NCI-H146 treated with DMSO at 0.1 percent for 48 hours (cell line): ENCODE data around the gene PDE4D.
"Not testable (repeated sequence)": the region's sequence is repeated elsewhere in the genome, so short reads cannot be mapped to it uniquely, and the experiment has no call there.

Experiments used
- DNase-seq: peaks from one replicate; lab custom pipeline; 2025; ENCODE audit not compliant: unreplicated experiment; lab: John Stamatoyannopoulos, UW

The PDE4D gene

DNA sequence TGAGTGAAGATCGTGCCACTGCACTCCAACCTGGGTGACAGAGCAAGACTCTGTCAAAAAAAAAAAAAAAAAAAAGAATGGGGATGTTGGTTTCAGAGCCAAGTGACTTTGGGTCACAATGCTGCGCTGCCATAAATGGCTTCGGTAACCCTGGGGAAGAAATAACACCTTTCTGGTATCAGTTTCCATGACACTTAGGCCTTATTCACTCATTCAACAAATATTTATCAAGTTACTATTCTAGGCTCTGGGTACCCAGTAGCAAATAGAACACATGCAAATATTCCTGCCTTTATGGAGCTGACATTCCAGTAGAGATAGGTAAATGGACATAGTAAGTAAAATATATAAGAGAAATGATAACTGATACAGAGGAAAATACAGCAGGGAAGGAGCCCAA, 454.2 kb downstream of the PDE4D start:
- DNase-seq, result no peak

DNA sequence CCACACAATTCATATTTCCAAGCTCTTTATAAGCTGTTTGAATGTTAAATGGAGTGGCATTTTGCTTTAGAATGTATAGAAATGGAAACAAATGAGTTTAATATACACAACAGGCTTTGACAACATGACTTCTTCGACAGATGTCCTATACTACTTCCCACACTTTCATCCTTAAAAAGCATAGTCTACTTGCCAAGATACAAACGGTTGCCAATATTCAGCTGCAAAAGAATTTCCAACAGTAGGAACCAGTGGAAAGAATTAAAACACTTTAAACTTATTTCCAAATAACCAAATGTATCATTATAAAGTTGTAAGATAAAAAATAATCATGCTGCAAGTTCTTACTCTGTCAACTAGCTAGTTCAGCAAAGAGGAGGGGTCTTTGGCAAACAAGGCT, 456.4 kb downstream of the PDE4D start:
- DNase-seq, result peak; percentile 34

DNA sequence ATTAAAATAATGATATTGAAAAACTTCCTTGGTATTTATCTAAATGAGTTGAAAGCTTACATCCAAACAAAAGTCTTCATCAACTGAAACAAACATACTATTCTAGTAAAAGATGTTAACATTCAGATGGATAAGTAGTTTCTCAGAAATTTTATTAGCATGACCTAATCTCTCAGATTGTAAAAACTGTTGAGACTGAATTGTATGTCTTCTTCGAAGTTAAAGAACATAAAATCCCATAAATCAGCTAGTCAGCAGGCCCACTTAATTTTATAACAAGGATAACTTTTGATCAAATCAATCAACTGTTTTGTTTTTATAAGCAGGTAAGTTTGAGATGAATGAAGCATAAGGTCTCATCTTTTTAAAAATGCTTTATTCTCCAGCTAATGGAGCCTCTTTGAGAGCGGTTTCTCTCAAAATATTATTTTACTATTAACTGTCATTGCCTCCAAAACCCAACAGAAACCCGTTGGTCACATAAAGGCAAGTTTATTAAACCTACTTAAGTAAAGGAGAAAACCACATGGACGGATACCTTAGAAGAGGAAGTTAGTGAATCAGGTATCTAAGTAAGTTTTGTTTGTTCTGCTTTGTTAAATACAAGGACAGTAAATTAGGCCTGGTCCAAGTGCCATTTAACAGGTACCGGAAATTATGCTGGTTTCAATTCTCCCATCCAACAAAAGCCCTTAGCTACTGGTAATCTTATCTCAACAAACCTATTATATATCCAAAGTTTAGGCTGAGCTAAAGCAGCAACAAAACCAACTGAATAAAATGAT, 457.0 kb downstream of the PDE4D start:
- DNase-seq, result peak; percentile 54

DNA sequence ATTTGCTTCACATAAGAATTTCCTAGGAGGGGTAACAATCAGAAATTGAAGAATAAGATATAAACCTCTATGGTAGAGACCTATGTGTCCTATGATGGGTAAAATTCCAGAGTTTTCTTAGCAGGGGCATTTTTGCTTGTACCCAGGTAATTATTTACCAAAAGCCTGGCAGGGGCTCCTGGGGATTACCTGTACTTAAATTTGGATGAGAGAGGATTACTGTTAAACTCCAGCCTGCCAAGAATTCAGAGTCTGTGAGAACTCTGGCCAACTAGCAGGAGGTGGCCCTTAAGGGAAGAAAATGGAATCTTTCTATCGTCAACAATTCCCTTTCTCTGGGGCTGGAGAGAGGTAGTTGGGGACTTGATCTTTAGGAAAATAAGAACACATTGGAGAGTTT, 460.4 kb downstream of the PDE4D start:
- no peak for DNase-seq

DNA sequence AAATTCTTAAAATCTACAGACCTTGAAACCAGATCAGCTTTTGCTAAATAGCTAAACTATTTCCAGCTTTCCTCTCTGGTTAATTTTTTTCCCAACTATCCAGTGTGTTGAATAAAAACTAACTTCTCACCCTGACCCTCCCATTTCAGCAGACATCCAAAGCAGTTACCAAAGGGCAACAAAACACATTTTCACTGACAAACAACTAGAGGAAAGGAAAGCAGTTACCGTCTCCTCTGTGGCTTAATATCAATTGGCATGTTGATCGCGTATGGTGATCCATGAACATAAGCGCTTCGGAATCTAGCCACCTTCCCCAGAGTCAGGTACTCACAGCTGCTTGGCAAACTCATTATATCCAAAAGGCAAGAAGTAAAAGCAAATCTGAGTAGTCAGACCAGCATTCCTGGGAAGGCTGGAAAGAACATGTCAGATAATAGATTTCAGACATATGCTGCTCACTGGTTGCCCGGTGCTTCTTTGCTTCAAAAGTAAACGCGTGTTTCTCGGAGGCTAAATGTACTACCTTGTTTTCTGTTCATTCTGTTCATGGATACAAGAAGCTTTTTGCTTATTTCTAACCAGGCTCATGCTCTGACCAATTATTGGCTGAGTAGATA, 463.4 kb downstream of the PDE4D start:
- DNase-seq, result no peak

DNA sequence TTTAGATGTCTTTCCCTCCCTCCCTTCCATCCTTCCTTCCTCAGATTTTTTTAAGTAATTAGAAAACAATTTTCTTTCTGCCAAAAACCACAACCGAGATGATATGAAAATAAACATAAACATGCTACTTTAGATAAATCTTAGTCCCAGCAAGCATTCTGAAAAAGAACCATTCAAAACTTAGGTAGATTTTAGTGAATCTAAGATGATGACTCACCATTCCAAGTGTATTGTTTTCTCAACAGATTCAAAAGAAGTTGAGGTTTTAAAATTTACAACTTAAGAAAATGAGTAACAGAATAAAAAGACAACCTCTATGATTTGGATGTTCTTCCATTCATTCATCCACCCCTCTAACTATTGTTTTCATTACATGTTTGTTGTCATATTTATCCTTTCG, 465.1 kb downstream of the PDE4D start:
- DNase-seq, result no peak

DNA sequence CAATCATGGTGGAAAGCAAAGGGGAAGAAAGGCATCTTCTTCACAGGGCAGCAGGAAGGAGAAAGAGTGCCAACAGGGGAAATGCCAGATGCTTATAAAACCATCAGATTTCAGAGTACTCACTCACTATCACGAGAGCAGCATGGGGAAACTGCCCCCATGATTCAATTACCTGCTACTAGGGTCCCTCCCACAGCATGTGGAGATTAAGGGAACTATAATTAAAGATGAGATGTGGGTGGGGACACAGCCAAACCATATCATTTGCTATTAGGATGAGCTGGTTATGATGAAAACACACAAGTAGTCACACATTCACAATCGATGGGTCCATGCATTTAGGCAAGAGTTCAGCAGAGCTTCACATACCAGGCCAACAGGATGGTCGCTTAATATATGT, 469.0 kb downstream of the PDE4D start:
- no peak for DNase-seq

DNA sequence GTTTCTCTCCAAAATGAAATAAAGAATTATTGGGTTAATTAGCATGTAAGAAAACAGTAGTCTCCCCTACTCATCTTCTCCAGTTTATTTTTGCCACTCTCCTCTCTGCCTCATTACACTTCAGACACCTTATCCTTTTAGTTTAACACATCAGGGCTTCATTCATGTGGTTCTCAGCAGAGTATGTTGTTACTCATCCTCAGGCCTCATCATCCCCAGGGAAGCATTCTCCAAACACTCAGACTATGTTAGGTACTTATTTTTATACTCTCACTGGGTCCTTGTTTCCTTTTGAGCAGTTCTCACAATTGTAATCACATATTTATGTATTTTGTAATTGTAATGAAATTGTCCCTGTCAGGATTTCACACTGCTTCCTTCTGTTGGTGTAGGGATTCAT, 470.5 kb downstream of the PDE4D start:
- DNase-seq, result no peak

DNA sequence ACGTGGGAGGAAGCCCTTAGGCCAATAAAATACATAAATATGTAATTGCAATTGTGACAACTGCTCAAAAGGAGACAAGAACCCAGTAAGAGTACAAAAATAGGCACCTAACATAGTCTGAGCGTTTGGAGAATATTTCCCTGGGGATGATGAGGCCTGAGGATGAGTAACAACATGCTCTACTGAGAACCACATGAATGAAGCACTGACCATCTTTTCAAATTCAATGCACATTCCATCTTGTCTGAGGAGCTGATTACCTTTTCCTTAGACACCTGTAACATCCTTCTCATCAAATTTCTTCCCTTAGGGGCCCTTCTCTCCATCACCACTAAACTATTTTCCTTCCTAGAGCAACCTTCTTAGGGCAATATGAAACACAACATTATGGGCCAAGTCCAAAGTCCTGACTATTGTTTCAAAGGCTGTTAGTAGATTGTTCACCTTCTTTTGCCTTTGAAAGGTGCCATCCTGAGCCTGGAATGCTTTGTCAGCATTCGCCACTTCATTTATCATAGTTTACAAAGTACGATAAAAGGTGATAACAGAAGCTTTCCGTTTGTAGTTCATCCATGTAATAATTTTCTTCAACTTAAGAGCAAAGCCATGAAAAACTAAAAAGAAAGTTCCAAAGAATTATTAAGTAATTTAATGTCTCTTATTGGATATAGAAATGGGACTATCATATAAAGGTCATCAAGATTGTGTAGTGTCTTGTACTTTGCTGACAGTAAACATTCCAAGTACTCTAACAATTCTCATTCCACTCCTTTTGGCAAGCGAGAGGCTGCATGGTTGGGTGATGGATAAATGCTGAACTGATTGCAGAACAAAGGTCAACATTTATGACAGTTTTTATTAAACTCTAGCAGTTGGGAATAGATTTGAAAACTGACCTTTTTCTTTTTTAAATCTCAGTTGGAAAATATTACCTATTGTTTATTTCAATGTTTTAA, 471.3 kb downstream of the PDE4D start:
- no peak for DNase-seq

DNA sequence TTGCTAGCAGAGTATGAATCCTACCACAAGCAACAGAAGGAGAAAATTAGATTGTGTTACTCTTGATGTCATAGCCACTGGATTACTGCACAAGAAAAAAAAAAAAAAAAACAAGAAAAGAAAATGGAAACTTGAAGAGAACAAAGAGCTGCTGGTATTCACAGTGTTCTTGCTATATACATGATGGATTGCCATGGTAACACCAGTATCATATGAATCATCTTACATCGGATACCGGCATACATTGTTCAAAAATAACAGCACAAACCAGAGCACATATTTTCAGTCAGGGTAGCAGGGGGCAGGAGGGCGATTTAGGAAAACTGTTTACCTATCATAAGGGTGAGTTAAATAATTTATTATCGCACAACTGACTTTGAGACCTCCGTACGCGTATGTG, 472.9 kb downstream of the PDE4D start:
- DNase-seq, result no peak

DNA sequence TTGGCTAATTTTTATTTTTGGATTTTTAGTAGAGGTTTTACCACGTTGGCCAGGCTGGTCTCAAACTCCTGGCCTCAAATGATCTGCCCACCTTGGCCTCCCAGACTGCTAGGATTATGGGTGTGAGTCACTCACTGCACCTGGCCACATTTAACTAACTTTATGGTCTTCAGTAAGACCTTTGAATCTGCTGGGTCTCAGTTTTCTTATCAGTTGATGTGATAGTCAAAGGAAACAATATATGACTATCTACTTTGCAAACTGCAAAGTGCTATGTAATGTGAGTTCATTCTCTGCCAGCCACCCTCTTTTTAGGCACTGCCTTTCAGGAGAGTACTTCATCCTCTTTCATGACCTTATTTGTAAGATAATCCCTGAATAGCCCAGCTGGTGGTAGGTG, 474.7 kb downstream of the PDE4D start:
- no peak for DNase-seq

DNA sequence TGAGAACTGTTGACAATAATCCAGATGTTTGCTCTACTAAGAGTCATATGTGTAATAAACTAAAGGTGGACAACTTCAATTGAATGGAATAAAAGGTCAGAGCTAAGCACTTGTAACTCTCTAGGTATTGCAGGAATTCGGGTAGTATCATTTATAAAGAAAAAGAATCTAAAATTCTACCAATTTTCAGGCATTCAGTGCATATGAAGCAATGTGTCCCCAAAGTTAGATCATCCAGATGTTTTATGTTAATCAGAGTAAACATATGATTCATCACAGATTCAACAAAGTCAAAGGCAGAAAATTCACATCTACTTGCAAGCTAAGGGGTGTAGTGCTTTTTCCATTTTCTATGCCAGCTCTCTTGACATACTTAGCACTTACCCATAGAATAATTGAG, 477.1 kb downstream of the PDE4D start:
- no peak for DNase-seq

DNA sequence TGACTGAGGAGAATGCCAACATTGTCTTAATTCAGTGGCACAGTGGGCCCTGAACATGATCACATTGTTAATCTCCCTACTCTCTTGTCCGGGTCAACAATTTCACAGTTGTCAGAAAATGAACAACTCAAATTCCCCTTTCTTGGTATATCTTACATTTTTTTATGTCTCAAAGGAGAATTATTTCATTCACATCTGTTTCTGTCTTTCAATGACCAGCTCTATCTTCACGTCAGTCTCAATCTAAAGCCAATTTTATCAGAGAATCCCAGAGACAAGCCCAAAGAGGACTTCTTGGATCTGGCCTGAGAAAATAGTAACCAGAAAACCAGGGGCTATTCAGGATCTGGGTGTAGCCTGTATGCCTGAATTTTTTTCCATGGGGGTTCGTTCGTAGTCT, 477.5 kb downstream of the PDE4D start:
- no peak for DNase-seq

DNA sequence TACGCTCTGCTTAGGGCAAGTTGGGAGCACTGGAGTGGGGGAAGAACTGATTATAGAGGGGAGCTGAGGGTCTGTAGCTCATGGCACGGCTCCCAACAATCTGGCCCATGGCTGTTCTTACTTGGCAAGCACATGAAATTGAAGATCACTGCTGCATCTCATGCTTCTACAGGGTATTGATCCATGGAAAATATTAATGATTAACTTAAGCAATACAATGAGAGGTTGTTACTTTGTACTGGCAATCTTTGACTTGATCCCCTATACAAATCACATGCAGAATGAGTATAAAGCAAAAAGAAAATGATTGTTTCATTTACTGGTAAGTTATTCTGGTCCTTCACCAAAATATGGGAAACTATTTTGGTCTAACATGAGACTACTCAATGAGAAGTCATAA, 481.1 kb downstream of the PDE4D start:
- DNase-seq, result no peak

DNA sequence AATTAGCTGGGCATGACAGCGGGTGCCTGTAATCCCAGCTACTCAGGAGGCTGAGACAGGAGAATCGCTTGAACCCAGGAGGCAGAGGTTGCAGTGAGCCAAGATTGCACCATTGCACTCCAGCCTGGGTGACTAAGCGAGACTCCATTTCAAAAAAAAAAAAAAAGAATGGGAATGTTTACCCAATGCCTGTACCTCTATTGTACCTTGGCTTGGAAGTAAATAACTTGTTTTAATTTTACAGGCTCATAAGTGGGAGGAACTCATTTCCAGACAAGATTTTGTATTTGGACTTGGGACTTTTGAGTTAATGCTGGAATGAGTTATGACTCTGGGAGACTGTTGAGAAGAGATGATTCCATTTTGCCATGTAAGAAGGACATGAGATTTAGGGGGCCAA, 484.5 kb downstream of the PDE4D start:
- not testable (repeated sequence) for DNase-seq

DNA sequence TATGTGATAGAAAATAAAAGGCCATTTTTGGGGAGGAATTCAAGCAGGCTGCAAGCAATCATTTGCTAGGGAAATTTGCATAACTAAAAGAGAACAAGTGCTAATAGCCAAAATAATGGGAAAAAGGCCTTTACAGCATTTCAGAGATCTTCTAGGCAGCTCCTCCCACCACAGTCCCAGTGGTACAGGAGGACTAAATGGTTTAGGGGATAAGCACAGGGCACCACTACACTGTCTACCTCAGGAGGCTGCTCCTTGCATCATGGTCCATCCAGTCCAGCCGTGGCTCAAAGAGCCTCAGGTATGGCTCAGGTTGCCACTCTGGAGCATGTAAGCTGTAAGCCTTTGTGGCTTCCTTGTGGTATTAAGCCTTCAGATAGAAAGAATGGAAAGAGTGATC, 485.6 kb downstream of the PDE4D start:
- no peak for DNase-seq

DNA sequence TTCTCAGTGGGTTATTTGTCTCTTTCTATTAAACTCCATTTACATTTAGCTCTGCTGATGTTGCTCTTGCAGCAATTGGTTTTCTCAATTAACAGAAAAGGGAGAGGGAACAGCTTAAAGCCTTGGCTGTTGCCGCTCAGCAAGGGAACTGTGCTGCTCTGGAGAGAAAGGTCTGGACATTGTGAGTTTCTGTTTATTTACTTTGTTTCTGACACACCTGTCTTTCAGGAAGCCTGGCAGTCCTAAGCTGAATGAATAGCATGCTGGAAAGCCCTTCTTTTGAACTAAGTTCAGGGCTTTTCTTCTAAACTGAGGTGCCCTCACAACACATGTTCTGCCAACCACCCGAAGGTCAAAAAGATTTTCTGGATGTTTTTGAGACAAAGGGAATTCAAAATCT, 491.9 kb downstream of the PDE4D start:
- DNase-seq, result peak; percentile 72

DNA sequence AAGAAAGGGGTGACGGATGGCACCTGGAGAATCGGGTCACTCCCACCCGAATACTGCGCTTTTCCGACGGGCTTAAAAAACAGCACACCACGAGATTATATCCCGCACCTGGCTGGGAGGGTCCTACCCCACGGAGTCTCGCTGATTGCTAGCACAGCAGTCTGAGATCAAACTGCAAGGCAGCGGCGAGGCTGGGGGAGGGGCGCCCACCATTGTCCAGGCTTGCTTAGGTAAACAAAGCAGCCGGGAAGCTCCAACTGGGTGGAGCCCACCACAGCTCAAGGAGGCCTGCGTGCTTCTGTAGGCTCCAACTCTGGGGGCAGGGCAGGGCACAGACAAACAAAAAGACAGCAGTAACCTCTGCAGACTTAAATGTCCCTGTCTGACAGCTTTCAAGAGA, 498.6 kb downstream of the PDE4D start:
- DNase-seq, result not testable (repeated sequence)

DNA sequence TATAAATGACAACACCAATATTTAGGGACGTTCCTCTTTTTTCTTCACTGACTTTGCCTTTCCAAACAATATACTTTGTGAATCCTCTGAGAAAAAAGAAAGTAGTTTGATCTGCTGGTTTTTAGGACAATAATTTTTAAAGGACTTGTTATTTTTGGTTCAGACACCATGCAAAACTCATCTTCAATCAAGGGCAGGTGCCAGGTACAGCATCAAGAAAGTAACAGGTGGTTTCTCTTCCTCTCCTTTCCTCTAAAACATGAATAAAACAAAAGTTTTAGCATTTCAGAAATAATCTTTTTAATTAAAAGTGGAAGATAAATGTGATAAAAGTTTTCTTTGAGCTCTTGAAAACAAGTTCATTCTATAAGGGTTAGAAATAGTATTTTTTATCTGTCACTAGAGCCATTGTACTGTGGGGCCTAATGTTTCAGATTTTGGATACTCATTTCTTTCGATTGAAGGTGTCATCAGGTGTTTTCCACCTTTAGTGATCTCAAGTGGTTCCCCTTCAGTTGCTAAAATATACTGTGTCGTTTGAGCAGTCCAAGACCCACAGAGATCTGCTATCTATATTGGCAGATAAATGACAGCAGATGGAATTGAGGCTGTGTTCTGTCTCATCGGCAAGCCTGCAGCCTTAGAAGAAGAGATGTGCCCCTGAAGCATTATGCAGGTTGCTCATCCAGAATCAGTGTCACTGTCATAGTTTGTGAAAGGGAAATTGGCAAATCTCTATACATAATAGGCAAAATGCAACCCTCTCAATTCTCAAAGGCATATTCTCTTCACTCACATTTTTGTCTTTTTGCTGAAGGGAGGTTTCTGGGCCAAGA, 499.7 kb downstream of the PDE4D start:
- no peak for DNase-seq

DNA sequence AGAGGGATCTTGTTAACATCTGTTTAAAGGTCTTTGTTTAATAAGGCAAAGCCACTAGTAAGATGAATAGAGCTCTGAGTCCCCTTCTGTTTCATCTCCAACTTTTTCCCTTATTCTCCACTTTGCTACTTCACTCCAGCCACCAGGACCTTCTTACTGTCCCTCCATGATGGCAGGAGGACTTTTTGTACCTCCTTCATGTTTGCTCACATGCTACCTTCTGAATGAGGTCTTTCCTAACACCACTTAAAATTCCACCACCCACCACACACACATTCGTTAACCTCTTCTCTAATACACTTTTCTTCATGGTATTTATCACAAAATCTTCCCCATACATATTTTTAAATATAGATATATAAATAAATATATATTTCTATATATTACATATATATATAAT, 501.9 kb downstream of the PDE4D start:
- no peak for DNase-seq

DNA sequence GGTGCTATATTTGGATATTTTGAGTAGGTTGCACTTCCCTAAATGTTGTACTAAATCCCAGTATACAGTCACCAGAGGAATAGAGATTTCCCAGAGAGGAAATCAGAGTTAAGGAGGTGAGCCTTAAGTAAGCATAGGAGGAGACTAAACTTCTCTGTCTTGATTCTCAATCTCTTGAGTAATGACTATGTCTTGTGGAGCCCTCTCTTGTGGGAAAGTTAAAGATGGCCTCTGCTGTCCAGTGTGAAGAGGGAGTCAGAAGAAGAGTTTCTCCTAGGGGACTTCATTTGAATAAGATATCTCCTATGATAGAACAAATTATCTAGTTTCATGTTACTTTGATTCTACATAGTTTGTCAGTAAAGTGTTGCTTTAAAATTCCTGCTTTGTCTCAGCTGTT, 502.5 kb downstream of the PDE4D start:
- DNase-seq, result no peak
